Fibroblast of skin of right biceps (primary cell): ENCODE results near the gene CBLN3.

Experiments
- DNase-seq: peaks from one replicate; pipeline ENCODE4 v3.0.0-alpha.2; 2013

The CBLN3 gene

GRCh38 chr14:24422694-24423601, 6.5 kb downstream of the CBLN3 start:
- DNase-seq, result no peak

DNA sequence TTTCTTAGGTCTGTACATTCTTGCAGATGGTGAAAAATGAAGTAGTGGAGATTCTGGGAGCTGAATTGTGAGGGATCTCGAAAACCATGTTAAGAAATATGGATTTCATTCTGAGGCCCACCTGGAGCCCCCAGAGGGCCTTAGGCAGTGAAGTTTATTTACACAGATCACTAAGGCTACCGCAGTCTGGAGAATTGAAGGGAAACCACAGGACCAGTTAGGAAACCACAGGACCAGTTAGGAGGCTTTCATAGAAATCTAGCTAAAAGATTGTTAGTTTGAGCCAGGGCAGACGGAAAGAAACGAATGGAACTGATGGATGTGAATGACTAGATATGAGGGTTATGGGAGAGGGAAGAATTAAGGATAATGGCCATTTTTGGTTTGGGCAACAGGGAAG, 7.2 kb downstream of the CBLN3 start:
- no peak for DNase-seq

GRCh38 chr14:24418492-24418873, 11.0 kb downstream of the CBLN3 start:
- no peak for DNase-seq

- DNase-seq, result no peak
These were observed 11.5 kb downstream of the CBLN3 start for GRCh38 chr14:24417832-24418491.

DNA sequence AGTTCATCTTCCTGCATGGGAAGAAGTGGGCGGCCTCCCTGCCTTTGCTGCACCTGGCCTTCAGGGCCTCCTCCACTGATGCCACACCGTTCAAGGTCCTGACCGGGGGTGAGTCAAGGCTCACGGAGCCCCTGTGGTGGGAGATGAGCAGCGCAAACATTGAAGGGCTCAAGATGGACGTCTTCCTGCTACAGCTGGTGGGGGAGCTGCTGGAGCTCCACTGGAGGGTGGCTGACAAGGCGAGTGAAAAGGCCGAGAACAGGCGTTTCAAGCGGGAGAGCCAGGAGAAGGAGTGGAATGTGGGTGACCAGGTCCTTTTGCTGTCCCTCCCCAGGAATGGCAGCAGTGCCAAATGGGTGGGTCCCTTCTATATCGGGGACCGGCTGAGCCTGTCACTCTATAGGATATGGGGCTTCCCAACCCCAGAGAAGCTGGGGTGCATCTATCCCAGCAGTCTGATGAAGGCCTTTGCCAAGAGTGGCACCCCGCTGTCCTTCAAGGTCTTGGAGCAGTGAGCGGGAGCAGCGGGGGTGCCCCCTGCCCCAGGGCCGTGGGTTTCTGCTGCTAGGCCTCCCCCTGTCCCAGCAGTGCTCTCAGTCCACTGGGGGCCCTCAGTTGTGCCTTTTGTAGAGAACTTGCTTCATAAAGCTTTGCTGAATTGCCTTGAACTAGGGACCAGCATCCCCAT, 12.4 kb downstream of the CBLN3 start:
- no peak for DNase-seq

DNA sequence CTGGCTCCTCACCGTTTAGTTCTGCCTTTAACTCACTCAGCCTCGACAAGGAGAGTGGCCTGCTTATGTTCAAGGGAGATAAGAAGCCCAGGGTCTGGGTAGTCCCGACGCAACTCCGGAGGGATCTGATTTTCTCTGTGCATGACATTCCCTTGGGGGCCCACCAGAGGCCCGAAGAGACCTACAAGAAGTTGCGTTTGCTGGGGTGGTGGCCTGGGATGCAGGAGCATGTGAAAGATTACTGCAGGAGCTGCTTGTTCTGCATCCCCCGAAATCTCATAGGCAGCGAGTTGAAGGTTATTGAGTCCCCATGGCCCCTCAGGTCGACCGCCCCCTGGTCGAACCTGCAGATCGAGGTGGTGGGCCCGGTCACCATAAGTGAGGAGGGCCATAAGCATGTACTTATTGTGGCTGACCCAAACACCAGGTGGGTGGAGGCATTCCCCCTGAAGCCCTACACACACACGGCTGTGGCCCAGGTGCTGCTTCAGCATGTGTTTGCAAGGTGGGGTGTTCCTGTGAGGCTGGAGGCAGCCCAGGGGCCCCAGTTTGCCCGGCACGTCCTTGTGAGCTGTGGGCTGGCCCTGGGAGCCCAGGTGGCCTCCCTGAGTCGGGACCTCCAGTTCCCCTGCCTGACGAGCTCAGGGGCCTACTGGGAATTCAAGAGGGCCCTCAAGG, 13.1 kb downstream of the CBLN3 start:
- no peak for DNase-seq

- DNase-seq, result no peak
These were observed 13.8 kb downstream of the CBLN3 start for GRCh38 chr14:24415421-24416253.

DNA sequence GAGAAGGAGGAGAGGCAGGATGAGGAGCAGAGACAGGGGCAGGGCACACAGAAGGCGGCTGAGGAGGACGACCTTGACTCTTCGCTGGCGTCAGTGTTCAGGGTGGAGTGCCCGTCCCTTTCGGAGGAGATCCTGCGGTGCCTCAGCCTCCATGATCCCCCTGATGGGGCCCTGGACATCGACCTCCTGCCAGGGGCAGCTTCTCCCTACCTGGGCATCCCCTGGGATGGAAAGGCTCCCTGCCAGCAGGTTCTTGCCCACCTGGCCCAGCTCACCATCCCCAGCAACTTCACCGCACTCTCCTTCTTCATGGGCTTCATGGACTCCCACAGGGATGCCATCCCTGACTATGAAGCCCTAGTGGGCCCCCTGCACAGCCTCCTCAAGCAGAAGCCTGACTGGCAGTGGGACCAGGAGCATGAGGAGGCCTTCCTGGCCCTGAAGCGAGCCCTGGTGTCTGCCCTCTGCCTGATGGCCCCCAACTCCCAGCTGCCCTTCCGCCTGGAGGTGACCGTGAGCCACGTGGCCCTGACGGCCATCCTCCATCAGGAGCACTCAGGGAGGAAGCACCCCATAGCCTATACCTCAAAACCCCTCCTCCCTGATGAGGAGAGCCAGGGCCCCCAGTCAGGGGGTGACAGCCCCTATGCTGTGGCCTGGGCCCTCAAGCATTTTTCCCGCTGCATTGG, 14.6 kb downstream of the CBLN3 start:
- DNase-seq, result no peak

- no peak for DNase-seq
These were observed 15.4 kb downstream of the CBLN3 start for GRCh38 chr14:24414077-24414476.

GRCh38 chr14:24411443-24412389, 17.8 kb downstream of the CBLN3 start:
- peak; percentile 57 for DNase-seq

- no peak for DNase-seq
These were observed 19.5 kb downstream of the CBLN3 start for GRCh38 chr14:24409956-24410355.

DNA sequence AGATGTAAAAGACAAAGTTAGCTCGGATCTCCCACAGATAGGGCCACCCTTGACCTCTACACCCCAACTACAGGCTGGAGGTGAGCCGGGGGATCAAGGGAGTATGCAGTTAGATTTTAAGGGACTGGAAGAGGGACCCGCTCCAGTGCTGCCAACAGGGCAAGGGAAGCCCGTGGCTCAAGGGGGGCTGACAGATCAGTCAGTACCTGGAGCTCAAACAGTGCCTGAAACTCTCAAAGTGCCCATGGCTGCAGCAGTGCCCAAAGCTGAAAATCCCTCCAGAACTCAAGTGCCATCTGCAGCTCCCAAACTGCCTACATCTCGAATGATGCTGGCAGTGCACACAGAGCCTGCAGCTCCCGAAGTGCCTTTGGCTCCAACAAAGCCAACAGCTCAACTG, 20.3 kb downstream of the CBLN3 start:
- DNase-seq, result no peak

GRCh38 chr14:24408764-24409163, 20.7 kb downstream of the CBLN3 start:
- no peak for DNase-seq

GRCh38 chr14:24407608-24408325, 21.7 kb downstream of the CBLN3 start:
- no peak for DNase-seq

- no peak for DNase-seq
These were observed 23.1 kb downstream of the CBLN3 start for GRCh38 chr14:24406416-24406815.

DNA sequence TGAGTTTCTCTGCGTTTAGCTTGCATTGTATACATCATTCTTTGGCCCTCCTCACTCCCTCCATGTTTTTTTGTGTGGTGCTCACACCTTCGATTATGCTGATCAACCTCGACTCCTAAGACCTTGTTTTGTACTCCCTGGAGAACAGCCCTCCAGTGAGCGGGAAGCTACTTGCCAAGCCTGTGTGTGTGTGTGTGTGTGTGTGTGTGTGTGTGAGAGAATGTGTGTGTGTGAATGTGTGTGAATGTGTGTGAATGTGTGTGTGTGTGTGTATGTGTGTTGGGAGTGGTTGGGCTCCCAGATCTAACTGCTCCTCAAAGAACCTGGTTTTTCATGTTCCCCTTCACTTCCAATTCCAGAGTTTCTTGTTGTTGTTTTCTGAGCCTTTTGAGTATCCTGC, 24.7 kb downstream of the CBLN3 start:
- DNase-seq, result no peak

DNA sequence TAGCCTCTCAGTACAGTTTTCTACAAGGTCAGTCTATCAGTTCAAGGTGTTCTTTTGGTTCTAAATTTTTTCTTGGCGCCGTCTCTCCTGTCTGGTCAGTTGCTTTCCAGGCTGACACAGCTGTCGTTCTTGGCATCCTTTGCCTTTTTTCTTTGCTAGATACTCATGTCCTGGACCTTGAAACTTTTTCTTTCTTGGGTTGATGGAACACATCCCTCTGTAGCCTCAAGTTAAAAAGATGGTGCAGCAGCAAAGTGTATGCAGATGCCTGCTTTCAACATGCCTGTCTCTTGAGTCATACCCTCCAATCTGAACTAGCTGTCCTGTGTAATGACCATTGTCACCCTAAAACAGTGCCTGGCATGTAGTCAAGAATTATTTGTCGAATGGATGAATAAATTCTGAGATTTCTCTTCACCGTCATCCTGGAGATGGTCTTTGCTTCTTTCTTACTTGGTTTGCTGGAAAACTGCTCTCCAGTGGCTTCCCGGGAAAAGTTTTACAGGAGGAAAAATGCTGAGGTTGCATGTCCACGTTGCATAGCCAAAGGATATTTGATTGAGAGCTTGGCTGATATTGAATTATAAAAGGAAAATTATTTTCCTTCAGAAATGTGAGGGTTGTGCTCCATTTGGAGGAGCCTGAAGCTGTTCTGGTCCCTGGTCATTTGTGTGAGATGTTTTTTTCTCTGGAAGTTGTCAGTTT, 26.0 kb downstream of the CBLN3 start:
- peak; percentile 52 for DNase-seq

- no peak for DNase-seq
These were observed 27.4 kb downstream of the CBLN3 start for GRCh38 chr14:24401810-24402702.
